Endothelial cell of umbilical vein (primary cell): Measurements from ENCODE around the gene IGFBP6. TPM values are rescaled to one million over a fixed set of nuclear protein-coding genes. Genes with fewer than 3 reads are reported as not detected.

Experiments
- BruUV-seq: library from RNA; stranded (reverse); fragments of 400-500 nt; replicated peaks from 2 replicates; lab custom pipeline; 2021; lab: Mats Ljungman, UMichigan
- CTCF ChIA-PET: fragments of 300-600, 350-600 bp; sonication (Branson Sonifier 250); formaldehyde crosslinking; loops from one replicate; lab custom pipeline; 2021; ENCODE audit warnings: antibody characterized with exemption, inconsistent platforms; lab: Charles Lee
- POLR2A ChIA-PET: fragments of 300-600, 350-600 bp; sonication (Branson Sonifier 250); formaldehyde crosslinking; loops from one replicate; lab custom pipeline; 2021; ENCODE audit warnings: antibody characterized with exemption, inconsistent platforms; lab: Charles Lee
- DNase-seq: peaks from one replicate; pipeline ENCODE4 v3.0.0-alpha.2; 2011; ENCODE audit warnings: low read depth, low spot score
- FAIRE-seq: peaks from 2 replicates; lab custom pipeline; 2011; peaks lifted over from hg19 to GRCh38; lab: Jason Lieb, UNC
- H2AFZ ChIP-seq: 2 replicates; pipeline ENCODE4 v1.6.0; 2012; ENCODE audit warnings: low read depth, low read length, control low read depth, inconsistent platforms
- H3K27ac ChIP-seq: 2 replicates; pipeline ENCODE4 v1.5.1; 2011; ENCODE audit warnings: low read depth, mild to moderate bottlenecking, control low read depth, low read length, moderate library complexity; ENCODE audit not compliant: insufficient read depth
- H3K27me3 ChIP-seq, 2 experiments: 2 replicates each; pipeline versions ENCODE4 v1.6.0 to v1.6.1; 2011; ENCODE audit warnings: low read length in 2 of 2, mixed read lengths in 1 of 2; ENCODE audit not compliant: control insufficient read depth in 2 of 2, insufficient read depth in 2 of 2
- H3K36me3 ChIP-seq, 2 experiments: 2 replicates in 1 of 2; 3 replicates in 1 of 2; pipeline ENCODE4 v1.5.1; 2011; ENCODE audit warnings: low read length in 2 of 2, mild to moderate bottlenecking in 1 of 2, moderate library complexity in 1 of 2; ENCODE audit not compliant: control insufficient read depth in 2 of 2, insufficient read depth in 2 of 2; ENCODE audit errors: extremely low read depth in 1 of 2
- H3K4me1 ChIP-seq: 3 replicates; pipeline ENCODE4 v1.5.1; 2011; ENCODE audit warnings: mild to moderate bottlenecking, low read length; ENCODE audit not compliant: control insufficient read depth, insufficient read depth; ENCODE audit errors: extremely low read depth
- H3K4me2 ChIP-seq: 2 replicates; pipeline ENCODE4 v1.6.1; 2011; ENCODE audit warnings: low read length, control low read depth, mixed read lengths; ENCODE audit not compliant: insufficient read depth
- H3K4me3 ChIP-seq, 3 experiments: fragments of 200-600 bp in 1 of 3; sonication (generic), shearing (Covaris generic) in 1 of 3; replicated peaks in 1 of 3; 2 replicates each; pipeline ENCODE4 v1.5.1; 2011 to 2016; ENCODE audit warnings: control low read depth in 3 of 3, low read length in 3 of 3, mild to moderate bottlenecking in 2 of 3, inconsistent platforms in 1 of 3, low read depth in 1 of 3, moderate library complexity in 1 of 3; ENCODE audit not compliant: insufficient read depth in 1 of 3
- H3K79me2 ChIP-seq: 2 replicates; pipeline ENCODE4 v1.6.0; 2012; ENCODE audit warnings: low read length, inconsistent platforms; ENCODE audit not compliant: control insufficient read depth, insufficient read depth
- H3K9ac ChIP-seq: replicated peaks from 2 replicates; pipeline ENCODE3; 2011; ENCODE audit warnings: low read length, control low read depth; ENCODE audit not compliant: insufficient read depth; ENCODE audit errors: extremely low read depth
- H3K9me1 ChIP-seq: replicated peaks from 3 replicates; pipeline ENCODE4 v1.6.0; 2011; ENCODE audit warnings: mild to moderate bottlenecking, low read length; ENCODE audit not compliant: control insufficient read depth, insufficient read depth; ENCODE audit errors: extremely low read depth
- H3K9me3 ChIP-seq: replicated peaks from 2 replicates; pipeline ENCODE4 v1.5.1; 2012; ENCODE audit warnings: low read length, inconsistent platforms; ENCODE audit not compliant: control insufficient read depth, insufficient read depth
- H4K20me1 ChIP-seq: replicated peaks from 2 replicates; pipeline ENCODE3; 2011; ENCODE audit warnings: mild to moderate bottlenecking, low read length; ENCODE audit not compliant: control insufficient read depth, insufficient read depth; ENCODE audit errors: extremely low read depth
- CTCF ChIP-seq, 2 donors: IDR thresholded peaks; 1 replicate in 1 of 2; 2 replicates in 1 of 2; pipeline ENCODE4 v1.5.1; 2011; ENCODE audit warnings: low read length in 2 of 2, mild to moderate bottlenecking in 2 of 2, moderate library complexity in 2 of 2, control low read depth in 1 of 2, inconsistent platforms in 1 of 2, low read depth in 1 of 2; ENCODE audit not compliant: insufficient read depth in 1 of 2; ENCODE audit errors: extremely low read depth in 1 of 2
- EZH2 ChIP-seq: IDR thresholded peaks from 2 replicates; pipeline ENCODE4 v1.6.1; 2012; ENCODE audit warnings: borderline replicate concordance, low read depth, mild to moderate bottlenecking, moderate library complexity, low read length, inconsistent platforms; ENCODE audit not compliant: severe bottlenecking
- FOS ChIP-seq: IDR thresholded peaks from 2 replicates; pipeline ENCODE4 v1.6.1; 2011; ENCODE audit warnings: mild to moderate bottlenecking, low read length, moderate library complexity, borderline replicate concordance; ENCODE audit not compliant: insufficient read depth
- GATA2 ChIP-seq: IDR thresholded peaks from 2 replicates; pipeline ENCODE4 v1.7.0; 2011; ENCODE audit warnings: low read depth, mild to moderate bottlenecking, moderate library complexity, mixed read lengths, low read length; ENCODE audit not compliant: insufficient read length, insufficient read depth
- JUN ChIP-seq: IDR thresholded peaks from 2 replicates; pipeline ENCODE4 v1.6.1; 2011; ENCODE audit warnings: borderline replicate concordance, low read depth; ENCODE audit not compliant: insufficient read length, insufficient read depth
- MAX ChIP-seq: IDR thresholded peaks from 2 replicates; pipeline ENCODE4 v1.6.1; 2011; ENCODE audit not compliant: insufficient read depth, insufficient read length
- MYC ChIP-seq: IDR thresholded peaks from one replicate; pipeline ENCODE4 v1.6.1; 2011; ENCODE audit warnings: mild to moderate bottlenecking, low read depth, low read length
- POLR2A ChIP-seq: IDR thresholded peaks from 2 replicates; pipeline ENCODE4 v1.6.1; 2012; ENCODE audit warnings: low read depth, mild to moderate bottlenecking, control low read depth, low read length
- POLR2AphosphoS5 ChIP-seq: IDR thresholded peaks from 2 replicates; pipeline ENCODE4 v1.6.1; 2012; ENCODE audit warnings: low read depth, mild to moderate bottlenecking, control low read depth, low read length, moderate library complexity; ENCODE audit not compliant: insufficient read depth
- dilution Hi-C: fragments of 300-500 bp; cut with MboI; formaldehyde crosslinking; loops from one replicate; pipeline ENCODE4 v1.15.0; 2019; ENCODE audit warnings: low sequenced_read_pairs; ENCODE audit not compliant: extremely low pct_ligation_motif_present
- intact Hi-C: fragments of 100-400 bp; cut with micrococcal nuclease; formaldehyde crosslinking; loops from one replicate; pipeline ENCODE4 v1.10.0; 2022
- polyA plus RNA-seq, 4 experiments: library from polyadenylated mRNA; depleted of rRNA in 3 of 4; stranded (reverse) in 3 of 4; unstranded in 1 of 4; fragments of >200 nt; gene quantifications; 2 replicates each; pipeline versions ENCODE4 v1.2.1 to v1.2.3, GENCODE V29; 2011 to 2012; ENCODE audit warnings: missing spikeins in 1 of 4
- total RNA-seq: library from RNA; stranded (reverse); gene quantifications from 2 replicates; pipeline ENCODE4 v1.2.3, GENCODE V29; 2021

IGFBP6 gene
- total and polyA plus RNA-seq, 2 donors (not counting 3 experiments of a cell fraction or from before 2014, with no cell fraction given) = 14.1 to 18.2 TPM

- POLR2A ChIA-PET = no interaction called here
- H3K4me1 ChIP-seq = peaks cover 2% of the 10 kb centered on the region
- H3K9me1 ChIP-seq = no peaks in the 10 kb centered on the region
- no peak for DNase-seq
- H3K79me2 ChIP-seq = no peaks in the 10 kb centered on the region
- no peak overlapping the region for H3K27ac ChIP-seq
- TF ChIP-seq FOS (no peak), MYC (no peak), GATA2 (no peak), MAX (no peak), JUN (no peak), EZH2 (no peak), CTCF (IDR thresholded peaks at IDR 0.05; ENCODE audit: extremely low read depth in 1 of 2, insufficient read depth in 1 of 2, low read depth in 1 of 2, low read length in 2 of 2) (no peak), POLR2AphosphoS5 (no peak), POLR2A (no peak)
- no TSS peak for BruUV-seq
- H3K4me2 ChIP-seq = no peak overlapping the region
- CTCF ChIA-PET = interaction anchor here (1.1 to 2.8 kb wide), 2 partner anchors 26 kb away, joined by 4 to 21 read pairs; no protein-coding TSS in a partner anchor
- intact Hi-C loops = no loop called here
- no peak for FAIRE-seq
- no peaks in the 10 kb centered on the region for H4K20me1 ChIP-seq
- H3K9ac ChIP-seq = no peak overlapping the region
- no peak overlapping the region for H2AFZ ChIP-seq
- H3K36me3 ChIP-seq = no peaks in the 10 kb centered on the region
- H3K27me3 ChIP-seq = peaks cover 4% of the 10 kb centered on the region in 2 experiments
- H3K4me3 ChIP-seq = no peak overlapping the region
- dilution Hi-C loops = no loop called here
- H3K9me3 ChIP-seq = no peaks in the 10 kb centered on the region
Measured at GRCh38 chr12:53091756-53092155, 5.7 kb upstream of the IGFBP6 start.
